ENCODE measurements around the gene KRT84.
"Not testable (repeated sequence)": the region's sequence is repeated elsewhere in the genome, so short reads cannot be mapped to it uniquely, and the experiment has no call there.

Gene KRT84

DNA sequence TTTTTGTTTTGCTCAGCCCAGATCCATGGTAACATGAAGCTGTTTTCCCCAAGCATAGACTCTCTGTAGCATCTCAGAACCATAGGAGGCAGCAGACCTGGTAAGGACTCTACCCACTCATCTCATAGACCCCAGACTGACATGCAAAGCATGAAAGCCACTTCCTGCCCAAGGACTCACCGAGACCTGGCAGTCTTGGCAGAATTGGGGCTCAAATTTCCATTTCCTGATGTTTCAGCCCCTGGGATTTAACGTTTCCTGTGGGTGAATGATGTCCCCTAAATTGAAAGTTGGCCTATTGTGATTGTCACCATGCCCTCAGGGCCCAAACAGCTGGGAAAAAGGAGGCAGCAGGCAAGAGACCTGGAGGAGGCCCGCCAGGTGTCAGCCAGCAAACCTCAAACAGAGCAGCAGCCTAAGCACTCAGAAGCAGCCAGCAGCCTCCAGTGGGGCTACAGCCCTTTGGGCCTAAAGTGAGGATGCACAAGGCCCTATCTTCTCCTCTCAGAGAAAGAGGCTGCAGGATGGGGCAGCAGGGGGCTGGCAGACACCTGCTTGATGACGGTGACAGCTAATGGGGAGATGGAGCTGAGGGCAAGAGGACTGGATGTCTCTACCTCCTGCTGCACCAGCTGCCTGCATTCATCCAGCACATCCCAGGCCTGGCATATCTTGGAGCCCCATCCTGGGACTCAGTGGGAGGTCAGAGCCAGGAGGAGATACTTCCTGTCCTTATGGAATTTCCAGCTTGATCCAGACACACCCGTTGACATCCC is 26.7 kb downstream of the KRT84 start:
- DNase-seq, result no peak

DNA sequence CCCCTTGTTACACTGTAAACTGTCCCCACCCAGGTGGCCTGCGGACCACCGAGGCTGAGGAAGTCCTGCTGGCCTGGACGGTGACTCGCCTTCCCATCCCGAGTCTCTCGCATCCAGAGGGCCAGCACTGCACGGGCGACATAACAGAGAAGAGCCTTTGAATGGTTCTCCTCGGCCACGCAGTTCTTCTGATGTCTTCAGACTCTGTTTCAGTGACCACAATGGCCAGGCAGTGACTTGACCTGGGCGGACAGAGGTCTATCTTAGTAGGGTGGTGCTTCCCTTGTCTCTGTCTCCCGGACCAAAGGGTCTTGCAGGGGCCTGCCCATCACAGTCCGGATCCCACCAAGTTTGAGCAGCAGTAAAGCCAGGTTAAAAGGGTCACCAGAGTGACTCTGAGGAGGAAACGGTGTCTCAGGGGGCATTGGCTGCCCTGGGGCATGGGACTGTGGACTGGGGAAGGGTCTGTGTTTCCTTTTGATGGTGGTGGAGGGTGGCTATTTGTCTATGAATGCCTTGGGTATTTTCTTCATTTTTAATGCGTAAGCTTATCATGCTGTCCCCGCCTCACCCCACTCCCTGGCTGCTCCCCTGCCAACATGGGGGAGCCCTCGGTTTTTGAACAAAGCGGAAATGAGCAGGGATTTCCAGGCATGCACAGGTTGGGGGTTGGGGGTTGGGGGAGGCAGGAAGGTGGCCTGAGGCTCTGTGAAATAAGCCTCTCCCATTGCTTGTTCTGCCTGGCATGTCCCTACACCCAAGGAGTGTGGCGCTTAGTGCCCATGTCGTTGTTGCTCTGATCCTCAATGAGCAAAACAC is 28.5 kb downstream of the KRT84 start:
- DNase-seq, result no peak

DNA sequence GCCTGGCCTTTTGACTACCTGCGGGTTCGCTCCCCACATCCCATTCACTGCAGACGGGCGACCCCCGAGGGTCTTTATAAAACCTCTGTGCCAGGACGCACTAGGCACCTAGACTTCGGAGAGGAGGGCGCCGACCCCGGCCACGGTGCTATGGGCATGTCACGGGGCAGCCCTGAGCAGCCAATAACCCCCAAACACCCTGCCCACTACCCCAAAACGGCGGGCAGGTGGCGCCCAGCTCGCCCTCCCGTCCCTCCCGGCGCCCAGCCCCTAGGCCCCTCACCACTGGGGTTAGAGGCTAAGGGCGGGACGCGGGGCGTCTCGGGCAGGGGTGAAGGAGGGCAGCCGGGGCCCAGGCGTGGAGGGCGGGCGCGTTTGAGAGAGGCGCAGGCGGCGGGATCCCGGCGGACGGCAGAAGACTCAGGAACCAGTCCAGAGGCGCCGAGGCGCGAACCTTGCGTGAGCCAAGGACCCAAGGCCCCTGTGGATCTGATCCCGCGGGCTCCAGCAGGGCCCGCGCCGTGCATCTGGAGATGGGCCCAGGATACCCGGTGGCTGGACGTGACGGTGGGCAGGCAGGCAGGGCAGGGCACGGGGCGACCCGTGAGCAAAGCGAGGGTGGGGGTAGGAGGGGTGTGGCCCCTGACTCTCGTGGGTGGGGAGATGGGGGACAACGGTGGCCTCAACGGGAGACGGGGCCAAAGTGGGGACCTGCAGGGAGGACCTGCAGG is 29.3 kb downstream of the KRT84 start:
- DNase-seq, result no peak

DNA sequence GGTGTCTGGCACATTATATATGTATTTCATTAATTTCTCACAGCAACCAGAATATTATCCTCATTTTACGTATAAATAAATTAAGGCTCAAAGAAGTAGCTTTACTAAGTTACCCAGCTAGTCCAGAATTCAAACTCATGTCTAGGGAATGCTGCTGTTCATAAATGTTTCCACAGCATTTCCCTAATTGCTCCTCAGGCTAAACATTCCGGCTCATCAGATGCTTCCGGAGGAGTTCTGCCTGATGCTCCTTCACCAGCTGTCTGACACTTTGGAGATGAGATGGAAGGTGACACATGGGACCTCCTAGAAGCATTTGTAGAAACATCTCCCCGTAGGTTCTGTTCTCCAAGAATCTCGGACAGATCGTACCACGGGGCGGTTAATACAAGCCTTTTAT is 30.3 kb downstream of the KRT84 start:
- DNase-seq, result no peak

DNA sequence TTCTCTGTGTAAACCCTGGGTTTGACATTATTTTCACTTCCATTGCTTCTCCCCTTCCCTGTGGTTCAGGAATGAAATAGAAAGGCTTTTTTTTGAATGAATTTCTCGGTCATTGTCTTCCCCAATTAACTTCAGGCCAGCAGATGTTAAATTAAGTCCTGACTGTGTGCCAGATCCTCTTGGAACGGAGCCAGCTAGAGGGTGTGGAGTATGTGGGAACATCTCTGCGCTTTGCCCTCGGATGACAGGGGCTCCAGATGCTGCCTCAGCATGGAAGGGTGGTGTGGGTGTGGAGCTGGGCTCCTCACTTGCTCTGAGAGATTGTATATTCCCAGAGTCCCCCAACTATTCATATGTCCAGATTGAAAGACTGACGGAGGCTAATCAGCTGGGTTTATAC is 31.3 kb downstream of the KRT84 start:
- peak; percentile 90 for DNase-seq

DNA sequence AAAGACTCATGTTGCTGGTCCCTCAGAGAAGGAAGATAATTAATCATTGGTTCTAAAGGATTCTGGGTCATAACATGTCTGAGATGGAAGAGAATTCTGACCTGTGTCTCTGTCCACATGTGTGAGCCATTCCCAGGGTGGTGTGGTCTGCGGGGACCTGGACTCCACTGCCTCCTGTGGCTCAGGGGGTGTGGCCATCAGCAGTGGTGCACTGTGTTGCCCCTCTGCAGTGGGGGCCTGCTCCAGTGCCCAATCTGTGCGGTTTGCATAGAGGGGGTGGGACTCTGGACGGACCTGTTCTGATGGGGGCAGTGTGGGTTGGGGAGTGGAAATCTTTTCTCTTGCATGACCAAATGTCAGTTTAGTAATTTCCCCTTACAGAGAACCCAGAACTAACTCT is 31.7 kb downstream of the KRT84 start:
- DNase-seq, result no peak

DNA sequence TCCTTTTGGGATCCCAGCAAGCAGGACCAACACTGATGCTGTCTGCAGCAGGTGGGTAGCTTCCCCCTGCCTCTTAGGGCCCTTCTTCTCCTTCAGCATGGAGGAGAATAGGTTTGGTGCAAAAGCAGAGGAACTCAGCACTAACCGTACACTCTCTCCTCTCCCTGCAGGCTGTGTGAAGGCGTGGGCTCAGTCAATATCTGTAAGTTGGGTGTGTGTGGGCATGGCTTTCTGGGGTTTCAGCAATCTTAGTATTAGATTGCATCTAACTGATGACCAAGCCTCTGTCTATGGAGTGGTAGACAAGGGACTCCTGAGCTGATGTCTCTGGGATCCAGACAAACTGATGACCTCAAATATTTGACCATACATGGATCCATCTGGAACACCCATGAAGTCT is 32.5 kb downstream of the KRT84 start:
- no peak for DNase-seq

DNA sequence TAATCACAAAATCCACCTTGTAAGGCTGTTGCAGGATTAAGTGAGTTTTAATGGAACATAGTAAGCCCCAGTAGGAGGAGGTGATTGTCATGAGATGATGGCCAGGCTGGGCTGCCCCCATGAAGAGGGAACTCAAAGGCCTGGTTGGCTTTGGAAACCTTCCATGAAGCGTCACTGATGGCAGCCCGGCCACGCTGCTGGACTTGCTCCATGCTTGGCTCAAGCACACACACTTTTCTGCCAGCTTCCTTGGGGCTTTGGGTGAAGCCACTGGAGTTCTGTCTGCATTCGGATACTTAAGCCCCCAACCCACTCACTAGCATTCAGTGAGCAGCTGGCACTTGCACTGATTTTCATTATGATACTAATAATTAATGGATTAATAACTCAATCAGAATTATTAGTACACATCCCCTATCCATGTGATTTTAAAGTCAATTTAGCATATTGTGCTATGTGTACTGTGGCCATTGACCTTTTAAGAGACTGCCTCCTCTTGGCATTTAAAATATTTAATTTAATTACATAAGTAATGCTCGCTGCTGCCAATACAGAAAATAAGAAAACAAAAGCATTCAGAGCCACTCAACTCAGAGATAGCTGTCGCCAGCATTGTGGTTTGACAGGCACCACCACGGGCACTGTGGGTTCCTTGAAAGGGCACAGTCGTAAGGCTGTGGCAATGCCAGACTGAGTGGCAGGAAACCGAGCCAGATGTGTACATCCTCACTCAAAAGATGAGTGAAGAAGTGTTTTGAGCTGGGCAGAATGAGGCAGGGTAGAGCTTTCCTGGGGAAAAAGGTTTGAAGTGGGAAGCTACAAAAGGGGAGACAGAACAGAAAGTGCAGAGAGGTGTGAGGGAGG is 34.0 kb downstream of the KRT84 start:
- DNase-seq, result no peak

DNA sequence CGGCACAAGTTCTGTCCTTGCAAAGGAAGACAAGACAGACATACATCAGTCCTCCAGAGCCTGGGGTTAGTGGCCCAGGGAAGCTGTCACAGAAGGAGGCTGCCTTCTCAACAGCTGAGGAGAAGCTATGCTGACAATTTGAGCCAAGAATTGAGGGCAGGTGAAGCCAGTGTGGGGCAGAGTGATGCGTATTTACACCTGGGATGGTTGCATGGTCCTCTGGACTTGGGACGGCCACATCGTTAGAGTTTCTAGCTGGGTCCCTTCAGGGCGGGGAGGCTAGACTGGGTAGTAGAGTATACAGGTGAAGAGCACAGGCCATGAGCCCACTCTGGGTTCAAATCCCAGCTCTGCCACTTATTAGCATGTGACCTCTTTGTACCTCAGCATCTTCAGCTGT is 34.7 kb downstream of the KRT84 start:
- DNase-seq, result no peak

DNA sequence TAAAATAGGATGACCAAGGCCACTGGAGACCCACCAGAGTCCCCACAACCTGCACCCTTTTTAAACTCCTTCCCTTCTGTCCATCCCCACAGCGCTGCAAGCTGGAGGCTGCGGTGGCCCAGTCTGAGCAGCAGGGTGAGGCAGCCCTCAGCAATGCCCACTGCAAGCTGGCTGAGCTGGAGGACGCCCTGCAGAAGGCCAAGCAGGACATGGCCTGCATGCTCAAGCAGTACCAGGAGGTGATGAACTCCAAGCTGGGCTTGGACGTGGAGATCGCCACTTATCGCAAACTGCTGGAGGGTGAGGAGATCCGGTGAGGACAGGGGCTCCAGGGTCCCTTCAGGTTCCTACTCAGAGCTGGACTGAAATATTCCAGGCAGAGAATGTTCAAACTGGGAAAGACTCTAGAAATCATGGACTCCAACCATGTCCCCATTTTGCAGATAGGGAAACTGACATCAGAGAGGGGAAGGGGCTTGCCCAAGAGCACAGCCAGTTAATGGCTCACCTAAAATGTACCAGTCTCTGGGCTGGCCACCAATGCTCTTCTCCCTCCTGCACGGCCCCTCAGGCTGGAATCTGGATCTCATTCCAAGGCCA is 35.3 kb downstream of the KRT84 start:
- no peak for DNase-seq

DNA sequence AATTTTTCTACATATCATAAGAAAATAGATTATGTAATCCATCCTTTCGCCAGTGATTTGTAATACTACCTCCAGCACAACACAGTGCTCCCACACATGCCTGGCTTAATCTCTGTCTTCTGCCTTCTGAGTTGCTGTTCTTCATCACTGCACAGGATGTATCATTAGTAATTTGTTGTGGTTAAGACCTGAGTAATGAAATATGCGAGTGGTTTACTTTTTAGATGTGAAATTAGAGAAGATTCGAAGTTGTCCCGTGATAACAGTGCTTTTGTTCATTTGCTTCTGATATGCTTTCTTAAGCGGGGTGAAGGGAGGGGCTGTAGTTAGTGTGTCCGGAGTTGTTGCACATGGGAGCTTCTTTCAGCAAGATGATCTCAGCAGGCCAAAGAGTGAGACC is 36.3 kb downstream of the KRT84 start:
- no peak for DNase-seq

DNA sequence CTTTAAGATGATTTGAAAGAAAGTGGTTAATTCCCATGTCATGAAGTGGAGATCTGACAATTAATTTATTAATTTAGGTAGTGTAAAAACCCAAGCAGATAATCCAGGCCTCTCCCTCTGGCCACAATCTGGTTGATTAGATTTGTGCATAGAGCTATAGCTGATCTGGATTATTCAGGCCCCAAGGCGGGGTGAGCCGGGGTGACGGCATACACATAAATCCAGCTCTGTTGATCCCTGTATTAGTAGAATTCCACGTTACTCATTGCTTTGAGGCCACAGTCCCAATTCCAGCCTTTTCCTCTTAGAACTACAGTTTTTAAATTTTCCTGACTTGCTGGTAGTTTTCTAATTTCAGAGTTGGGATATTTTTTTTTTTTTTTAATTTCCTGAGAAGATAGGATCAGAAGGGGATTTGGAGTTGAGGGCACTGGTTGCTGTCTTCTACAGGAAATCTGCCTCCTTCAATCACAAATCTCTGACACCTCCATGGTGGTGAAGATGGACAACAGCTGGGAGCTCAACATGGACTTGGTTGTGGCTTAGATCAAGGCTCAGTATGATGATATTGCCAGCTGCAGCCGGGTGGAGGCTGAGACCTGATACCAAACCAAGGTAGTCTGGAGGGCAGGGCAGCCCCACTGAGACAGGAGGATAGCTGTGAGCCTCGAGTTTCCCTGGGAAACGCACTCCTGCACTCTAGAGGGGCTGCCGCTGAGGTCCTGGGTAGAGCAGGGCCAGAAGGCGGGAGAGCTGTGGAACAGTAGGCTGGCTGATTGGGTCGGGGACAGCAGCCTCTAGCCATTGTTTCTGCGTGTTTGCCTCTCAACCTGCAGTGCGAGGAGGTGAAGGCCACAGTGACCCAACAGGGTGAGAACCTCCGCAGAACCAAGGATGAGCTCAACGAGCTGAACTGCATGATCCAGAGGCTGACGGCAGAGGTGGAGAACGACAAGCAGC is 37.6 kb downstream of the KRT84 start:
- no peak for DNase-seq

DNA sequence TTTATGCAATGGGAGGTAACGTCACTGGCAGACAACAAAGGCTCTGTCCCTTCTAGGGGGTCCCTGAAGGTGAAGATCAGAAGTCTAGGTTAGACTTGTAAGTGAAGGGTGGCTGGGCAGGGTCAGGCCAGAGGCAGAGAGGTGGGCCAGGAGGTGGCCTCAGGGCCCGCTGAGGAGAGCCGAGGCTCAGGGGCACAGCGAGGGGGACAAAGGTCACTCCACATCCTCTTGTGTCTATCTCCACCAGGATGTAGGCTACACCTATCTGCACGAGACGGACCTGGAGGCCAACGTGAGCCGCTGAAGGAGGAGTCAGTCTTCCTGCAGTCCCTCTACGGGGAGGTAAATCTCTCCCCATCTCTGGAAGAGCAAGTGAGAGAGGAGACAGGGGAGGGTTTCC is 38.4 kb downstream of the KRT84 start:
- no peak for DNase-seq

DNA sequence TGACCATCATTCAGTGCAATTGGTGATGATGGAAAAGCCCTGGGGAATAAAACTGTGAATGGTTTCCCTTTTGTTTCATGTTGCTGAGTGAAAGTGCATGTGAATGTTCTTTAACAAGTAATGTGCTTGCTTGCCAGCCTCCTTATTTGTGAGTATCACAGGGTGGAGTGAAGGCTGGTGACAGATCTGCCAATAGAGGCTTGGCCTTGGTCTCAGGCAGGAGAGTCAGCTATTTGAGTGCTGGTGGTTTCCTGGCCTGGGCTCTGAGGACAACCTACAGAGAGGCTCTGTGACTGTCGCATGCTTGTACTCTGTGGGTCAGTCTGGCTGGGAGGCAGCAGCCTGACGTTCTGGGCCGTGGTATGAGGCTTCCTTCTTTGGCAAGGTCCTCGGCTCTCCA is 38.9 kb downstream of the KRT84 start:
- no peak for DNase-seq

DNA sequence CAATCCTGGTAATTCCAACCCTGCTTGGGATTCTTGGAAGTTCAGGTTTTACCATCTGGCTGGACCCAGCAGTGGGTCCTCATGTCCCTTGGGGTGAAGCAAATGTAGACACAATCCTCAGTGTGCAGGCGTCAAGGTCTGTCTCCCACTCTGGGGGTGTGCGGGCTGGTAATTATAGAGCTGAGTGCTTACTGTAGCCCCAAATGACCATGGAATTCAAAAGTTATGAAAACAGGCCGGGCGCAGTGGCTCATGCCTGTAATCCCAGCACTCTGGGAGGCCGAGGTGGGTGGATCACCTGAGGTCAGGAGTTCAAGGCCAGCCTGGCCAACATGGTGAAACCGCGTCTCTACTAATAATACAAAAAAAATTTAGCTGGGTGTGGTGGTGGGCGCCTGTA is 40.4 kb downstream of the KRT84 start:
- not testable (repeated sequence) for DNase-seq

DNA sequence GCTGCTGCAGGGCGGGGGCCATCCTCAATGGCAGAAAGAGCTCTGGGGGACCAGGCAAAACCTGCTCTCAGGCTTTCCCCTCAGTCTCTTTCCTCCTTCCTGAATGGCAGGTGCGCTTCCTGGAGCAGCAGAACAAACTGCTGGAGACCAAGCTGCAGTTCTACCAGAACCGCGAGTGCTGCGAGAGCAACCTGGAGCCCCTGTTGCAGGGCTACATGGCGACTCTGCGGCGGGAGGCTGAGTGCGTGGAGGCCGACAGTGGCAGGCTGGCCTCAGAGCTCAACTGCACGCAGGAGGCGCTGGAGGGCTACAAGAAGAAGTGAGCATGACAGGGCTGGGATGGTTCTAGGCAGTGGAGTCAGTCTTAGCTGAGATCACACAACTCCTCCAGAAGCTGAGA is 41.3 kb downstream of the KRT84 start:
- DNase-seq, result no peak

DNA sequence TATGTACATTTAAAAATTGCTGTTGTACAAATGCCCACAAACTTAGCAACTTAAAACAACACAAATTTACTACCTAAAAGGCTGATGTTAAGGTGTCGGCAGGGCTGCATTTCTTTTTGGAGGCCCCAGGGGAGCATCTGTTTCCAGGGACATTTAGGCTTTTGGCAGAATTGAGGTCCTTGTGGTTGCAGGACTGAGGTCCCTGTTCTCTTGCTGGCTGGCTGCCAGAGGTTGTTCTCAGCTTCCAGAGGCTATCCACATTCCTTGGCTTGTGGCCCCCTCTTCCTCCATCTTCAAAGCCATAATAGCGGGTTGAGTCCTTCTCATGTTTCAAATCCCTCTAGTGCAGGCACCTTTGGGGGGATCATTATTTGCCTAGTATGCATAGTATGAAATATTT is 41.9 kb downstream of the KRT84 start:
- no peak for DNase-seq

DNA sequence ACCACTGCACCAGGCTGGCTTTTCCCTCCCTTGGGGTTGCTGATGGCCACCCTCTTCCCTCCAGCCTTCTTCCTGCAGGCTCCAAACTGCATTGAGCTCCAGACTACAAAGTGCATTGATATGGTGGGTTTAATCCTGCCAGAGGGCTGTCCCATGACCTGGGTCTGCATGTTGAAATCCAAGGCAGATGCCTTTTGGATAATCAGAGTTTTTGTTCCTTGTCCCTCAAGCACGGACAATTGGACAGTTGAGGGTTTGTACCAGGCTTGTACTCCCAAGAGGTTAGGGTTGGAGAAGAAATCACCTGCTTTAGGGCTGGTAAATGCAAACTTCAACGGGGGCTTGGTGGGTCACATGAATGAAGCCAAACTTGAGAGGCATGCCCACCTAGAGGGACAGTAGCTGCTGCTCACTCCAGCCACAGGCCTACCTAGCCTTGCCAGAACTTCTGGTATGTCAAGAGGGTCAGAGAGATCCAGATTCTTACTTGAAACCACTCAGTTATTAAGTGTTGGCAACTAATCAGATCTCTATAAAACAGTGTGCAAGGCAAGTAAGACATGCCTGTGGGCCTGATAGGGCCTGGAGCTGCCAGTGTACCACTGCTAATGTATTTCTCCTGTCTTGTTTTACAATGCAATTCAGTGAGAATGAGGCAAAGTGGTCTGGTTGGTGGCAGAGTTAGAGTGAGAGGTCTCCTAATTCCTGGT is 42.5 kb downstream of the KRT84 start:
- DNase-seq, result no peak

DNA sequence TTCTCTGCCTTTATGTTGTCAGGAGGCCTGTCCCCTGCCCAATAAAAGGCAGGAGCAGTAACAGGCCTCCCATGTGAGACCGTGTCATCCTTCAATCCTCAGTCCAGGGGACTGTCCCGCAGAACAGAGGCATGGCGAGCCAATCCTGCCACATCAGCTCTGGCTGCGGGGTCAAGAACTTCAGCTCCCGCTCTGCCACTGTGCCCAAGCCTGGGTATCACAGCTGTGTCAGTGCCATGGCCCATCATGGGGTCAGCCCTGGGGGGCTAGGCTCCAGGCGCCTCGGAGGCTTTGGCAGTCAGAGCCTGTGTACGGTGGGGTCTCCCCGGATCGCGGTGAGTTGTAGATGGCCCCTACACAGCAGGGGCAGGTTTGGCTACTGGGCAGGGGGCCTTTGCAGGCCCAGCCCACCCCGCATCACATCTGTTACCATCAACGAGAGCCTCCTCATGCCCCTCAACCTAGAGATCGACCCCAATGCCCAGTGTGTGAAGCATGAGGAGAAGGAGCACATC is 44.3 kb downstream of the KRT84 start:
- no peak for DNase-seq
